ENCODE results near the gene UBAP1.

Gene UBAP1

DNA sequence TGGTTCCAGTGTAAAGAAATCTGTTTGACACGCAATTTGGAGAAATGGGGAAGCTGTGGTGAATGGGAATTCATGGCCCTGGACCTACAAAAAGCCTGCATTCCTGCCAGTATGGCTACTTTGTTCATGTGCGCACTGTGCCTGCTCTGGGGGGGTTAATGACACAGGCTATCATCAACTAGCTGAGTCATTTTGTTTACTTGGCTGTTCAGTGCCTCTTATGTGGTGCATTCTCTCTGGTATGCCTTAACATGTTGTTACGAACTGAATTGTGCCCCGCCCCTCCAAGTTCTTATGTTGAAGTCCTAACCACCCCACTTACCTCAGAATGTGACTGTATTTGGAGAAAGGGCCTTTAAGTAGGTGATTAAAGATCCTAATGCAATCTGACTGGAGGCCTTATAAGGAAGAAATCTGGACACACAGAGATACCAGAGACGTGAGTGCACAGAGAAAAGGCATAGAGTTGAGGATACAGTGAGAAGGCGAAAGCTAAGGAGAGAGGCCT lies 20.4 kb upstream of the UBAP1 start:
- no peaks in the 10 kb centered on the region for H3K4me1 ChIP-seq (ENCODE audit: low read depth, poor library complexity, severe bottlenecking)
- TF ChIP-seq, protein P1, sequence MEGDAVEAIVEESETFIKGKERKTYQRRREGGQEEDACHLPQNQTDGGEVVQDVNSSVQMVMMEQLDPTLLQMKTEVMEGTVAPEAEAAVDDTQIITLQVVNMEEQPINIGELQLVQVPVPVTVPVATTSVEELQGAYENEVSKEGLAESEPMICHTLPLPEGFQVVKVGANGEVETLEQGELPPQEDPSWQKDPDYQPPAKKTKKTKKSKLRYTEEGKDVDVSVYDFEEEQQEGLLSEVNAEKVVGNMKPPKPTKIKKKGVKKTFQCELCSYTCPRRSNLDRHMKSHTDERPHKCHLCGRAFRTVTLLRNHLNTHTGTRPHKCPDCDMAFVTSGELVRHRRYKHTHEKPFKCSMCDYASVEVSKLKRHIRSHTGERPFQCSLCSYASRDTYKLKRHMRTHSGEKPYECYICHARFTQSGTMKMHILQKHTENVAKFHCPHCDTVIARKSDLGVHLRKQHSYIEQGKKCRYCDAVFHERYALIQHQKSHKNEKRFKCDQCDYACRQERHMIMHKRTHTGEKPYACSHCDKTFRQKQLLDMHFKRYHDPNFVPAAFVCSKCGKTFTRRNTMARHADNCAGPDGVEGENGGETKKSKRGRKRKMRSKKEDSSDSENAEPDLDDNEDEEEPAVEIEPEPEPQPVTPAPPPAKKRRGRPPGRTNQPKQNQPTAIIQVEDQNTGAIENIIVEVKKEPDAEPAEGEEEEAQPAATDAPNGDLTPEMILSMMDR (conservative IDR thresholded peaks at IDR 0.05; ENCODE audit: low read depth, low read length): no peak

DNA sequence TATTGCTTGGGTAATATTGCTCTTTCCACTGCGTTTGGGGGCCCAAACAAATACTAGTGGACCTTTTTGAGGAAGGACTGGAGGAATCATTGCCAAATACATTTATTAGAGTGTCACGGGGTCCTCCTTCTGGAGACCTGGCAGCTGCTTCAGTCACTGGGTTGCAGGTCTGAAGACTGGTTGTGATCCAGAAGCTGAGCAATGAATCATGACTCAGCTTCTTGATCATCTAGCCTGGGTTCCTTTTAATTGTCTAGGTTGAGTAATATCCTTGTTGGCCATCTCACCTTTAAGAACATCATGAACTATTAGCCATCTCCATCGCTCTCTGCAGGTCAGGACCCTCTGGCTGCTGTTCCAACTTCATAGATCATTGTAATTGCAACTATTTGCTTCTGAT lies 15.4 kb upstream of the UBAP1 start:
- Histone ChIP-seq H3K9ac (no peak overlapping the region), H3K27ac (no peak overlapping the region), H3K36me3 (ENCODE audit: insufficient read depth) (no peaks in the 10 kb centered on the region), H3K79me2 (ENCODE audit: insufficient read depth, low read depth) (no peaks in the 10 kb centered on the region), H3K4me2 (no peak overlapping the region), H3K4me1 (ENCODE audit: low read depth, poor library complexity, severe bottlenecking) (no peaks in the 10 kb centered on the region), H3K27me3 (ENCODE audit: insufficient read depth, low read depth) (no peaks in the 10 kb centered on the region), H2AFZ (ENCODE audit: low read depth) (no peak overlapping the region), H3K4me3 (IDR thresholded peaks at IDR 0.05; ENCODE audit: insufficient read depth, low read depth, low read length) (no peak overlapping the region), H4K20me1 (ENCODE audit: insufficient read depth) (no peaks in the 10 kb centered on the region)
- TF ChIP-seq, protein P1 (conservative IDR thresholded peaks at IDR 0.05; ENCODE audit: low read depth, low read length): no peak

More for the DNA sequence above, 20.4 kb upstream of the UBAP1 start:
- H3K79me2 ChIP-seq (ENCODE audit: insufficient read depth, low read depth): no peaks in the 10 kb centered on the region
- no peak overlapping the region for H3K27ac ChIP-seq
- no peaks in the 10 kb centered on the region for H3K27me3 ChIP-seq (ENCODE audit: insufficient read depth, low read depth)
- H3K9ac ChIP-seq: no peak overlapping the region
- H2AFZ ChIP-seq (ENCODE audit: low read depth): no peak overlapping the region
- no peaks in the 10 kb centered on the region for H4K20me1 ChIP-seq (ENCODE audit: insufficient read depth)
- no peak overlapping the region for H3K4me2 ChIP-seq
- H3K36me3 ChIP-seq (ENCODE audit: insufficient read depth): no peaks in the 10 kb centered on the region
- no peak overlapping the region for H3K4me3 ChIP-seq (IDR thresholded peaks at IDR 0.05; ENCODE audit: insufficient read depth, low read depth, low read length)

DNA sequence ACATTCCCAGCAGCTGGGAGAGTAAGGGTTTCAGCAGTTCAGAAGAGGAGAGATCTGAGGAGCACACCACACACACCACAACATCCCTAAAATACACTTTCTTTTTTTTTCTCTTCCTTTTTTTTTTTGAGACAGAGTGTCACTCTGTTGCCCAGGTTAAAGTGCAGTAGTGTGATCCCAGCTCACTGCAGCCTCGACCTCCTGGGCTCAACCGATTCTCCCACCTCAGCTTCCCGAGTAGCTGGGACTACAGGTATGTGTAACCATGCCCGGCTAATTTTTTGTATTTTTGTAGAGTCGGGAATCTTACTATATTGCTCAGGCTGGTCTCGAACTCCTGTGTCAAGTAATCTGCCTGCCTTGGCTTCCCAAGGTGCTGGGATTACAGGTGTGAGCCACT lies 9.7 kb upstream of the UBAP1 start:
- Histone ChIP-seq H4K20me1 (ENCODE audit: insufficient read depth) (no peaks in the 10 kb centered on the region), H3K9ac (no peak overlapping the region), H3K4me1 (ENCODE audit: low read depth, poor library complexity, severe bottlenecking) (no peaks in the 10 kb centered on the region), H3K27ac (no peak overlapping the region), H3K4me3 (IDR thresholded peaks at IDR 0.05; ENCODE audit: insufficient read depth, low read depth, low read length) (no peak overlapping the region), H2AFZ (ENCODE audit: low read depth) (no peak overlapping the region), H3K79me2 (ENCODE audit: insufficient read depth, low read depth) (no peaks in the 10 kb centered on the region), H3K36me3 (ENCODE audit: insufficient read depth) (no peaks in the 10 kb centered on the region), H3K4me2 (no peak overlapping the region), H3K27me3 (ENCODE audit: insufficient read depth, low read depth) (no peaks in the 10 kb centered on the region)
- TF ChIP-seq, protein P1 (conservative IDR thresholded peaks at IDR 0.05; ENCODE audit: low read depth, low read length): no peak

GRCh38 chr9:34170237-34170991 lies 8.4 kb upstream of the UBAP1 start:
- Histone ChIP-seq H3K36me3 (ENCODE audit: insufficient read depth) (no peaks in the 10 kb centered on the region), H3K4me2 (no peak overlapping the region), H3K27ac (no peak overlapping the region), H4K20me1 (ENCODE audit: insufficient read depth) (no peaks in the 10 kb centered on the region), H2AFZ (ENCODE audit: low read depth) (no peak overlapping the region), H3K4me1 (ENCODE audit: low read depth, poor library complexity, severe bottlenecking) (no peaks in the 10 kb centered on the region), H3K27me3 (ENCODE audit: insufficient read depth, low read depth) (no peaks in the 10 kb centered on the region), H3K79me2 (ENCODE audit: insufficient read depth, low read depth) (no peaks in the 10 kb centered on the region), H3K4me3 (IDR thresholded peaks at IDR 0.05; ENCODE audit: insufficient read depth, low read depth, low read length) (no peak overlapping the region), H3K9ac (no peak overlapping the region)
- TF ChIP-seq, protein P1 (conservative IDR thresholded peaks at IDR 0.05; ENCODE audit: low read depth, low read length): no peak
